Stimulated activated CD8-positive, alpha-beta memory T cell treated with anti-CD3 and anti-CD28 coated beads, Interleukin-4, amount 100 ng/mL, for 1 hour (primary cell): ENCODE data around the gene ERAL1.
"Not testable (repeated sequence)": the region's sequence is repeated elsewhere in the genome, so short reads cannot be mapped to it uniquely, and the experiment has no call there.

ENCODE experiments used
- DNase-seq, 2 donors: peaks; one replicate each; pipeline ENCODE4 v3.0.0-alpha.2; 2020; ENCODE audit warnings: low read depth in 2 of 2, low spot score in 1 of 2

Gene ERAL1

DNA sequence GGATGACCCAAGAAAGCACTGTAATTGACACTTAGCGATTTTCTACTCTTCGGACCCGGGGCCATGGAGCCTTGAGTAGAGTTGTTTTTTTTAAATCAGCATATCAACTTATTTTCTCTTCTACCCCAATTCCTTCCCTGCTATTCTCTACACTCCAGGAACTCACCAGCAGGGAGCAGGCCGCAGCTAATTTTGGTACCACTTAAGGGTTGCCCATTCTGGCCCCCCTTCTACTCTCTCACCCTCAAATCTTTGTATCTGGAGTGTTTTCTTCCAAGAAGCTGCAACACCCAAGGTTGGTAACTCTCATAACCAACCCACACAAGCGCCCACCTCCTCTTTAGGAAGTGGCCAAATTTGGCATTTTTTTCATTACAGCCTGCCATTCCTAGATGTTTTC is 5.5 kb upstream of the ERAL1 start:
- DNase-seq = no peak

DNA sequence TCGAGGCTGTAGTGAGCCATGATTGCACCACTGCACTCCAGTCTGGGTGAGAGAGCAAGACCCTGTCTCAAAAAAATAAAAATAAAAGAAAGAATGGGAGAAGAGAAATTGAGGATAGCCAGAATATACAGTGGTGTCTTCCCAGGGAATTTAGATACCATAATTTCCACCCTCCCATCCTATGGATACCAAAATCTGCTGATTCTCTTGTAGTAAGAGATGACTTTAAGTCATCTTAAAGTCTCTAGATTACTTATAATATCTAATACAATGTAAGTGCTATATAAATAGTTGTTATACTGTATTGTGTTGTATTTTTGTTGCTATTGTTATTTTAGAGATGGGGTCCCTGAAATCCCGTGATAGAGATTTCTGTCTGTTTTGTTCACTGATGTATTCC is 1.5 kb upstream of the ERAL1 start:
- DNase-seq = no peak

GRCh38 chr17:28855336-28855679 is 492 bp downstream of the ERAL1 start:
- DNase-seq = no peak

- no peak for DNase-seq
Observed at GRCh38 chr17:28856028-28856574, 1.3 kb downstream of the ERAL1 start.

GRCh38 chr17:28857905-28858800 is 3.3 kb downstream of the ERAL1 start:
- DNase-seq = no peak

DNA sequence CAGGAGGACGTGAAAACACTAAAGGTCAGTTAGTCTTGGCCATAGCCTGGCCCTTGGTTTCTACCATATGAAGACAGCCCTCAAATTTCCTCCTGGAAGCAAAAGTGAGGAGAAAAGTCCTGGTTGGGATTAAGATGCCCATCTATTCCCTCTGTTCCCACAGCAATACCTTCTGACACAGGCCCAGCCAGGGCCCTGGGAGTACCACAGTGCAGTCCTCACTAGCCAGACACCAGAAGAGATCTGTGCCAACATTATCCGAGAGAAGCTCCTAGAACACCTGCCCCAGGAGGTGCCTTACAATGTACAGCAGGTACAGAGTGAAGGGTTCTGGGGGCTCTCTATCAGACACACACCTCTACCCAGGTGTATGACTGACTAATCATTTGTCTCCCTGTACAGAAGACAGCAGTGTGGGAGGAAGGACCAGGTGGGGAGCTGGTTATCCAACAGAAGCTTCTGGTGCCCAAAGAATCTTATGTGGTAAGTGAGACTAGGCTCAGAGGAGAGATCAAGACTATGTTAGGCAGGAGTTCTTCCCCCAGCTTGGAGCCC is 4.1 kb downstream of the ERAL1 start:
- no peak for DNase-seq

GRCh38 chr17:28860363-28860808 is 5.6 kb downstream of the ERAL1 start:
- no peak for DNase-seq

DNA sequence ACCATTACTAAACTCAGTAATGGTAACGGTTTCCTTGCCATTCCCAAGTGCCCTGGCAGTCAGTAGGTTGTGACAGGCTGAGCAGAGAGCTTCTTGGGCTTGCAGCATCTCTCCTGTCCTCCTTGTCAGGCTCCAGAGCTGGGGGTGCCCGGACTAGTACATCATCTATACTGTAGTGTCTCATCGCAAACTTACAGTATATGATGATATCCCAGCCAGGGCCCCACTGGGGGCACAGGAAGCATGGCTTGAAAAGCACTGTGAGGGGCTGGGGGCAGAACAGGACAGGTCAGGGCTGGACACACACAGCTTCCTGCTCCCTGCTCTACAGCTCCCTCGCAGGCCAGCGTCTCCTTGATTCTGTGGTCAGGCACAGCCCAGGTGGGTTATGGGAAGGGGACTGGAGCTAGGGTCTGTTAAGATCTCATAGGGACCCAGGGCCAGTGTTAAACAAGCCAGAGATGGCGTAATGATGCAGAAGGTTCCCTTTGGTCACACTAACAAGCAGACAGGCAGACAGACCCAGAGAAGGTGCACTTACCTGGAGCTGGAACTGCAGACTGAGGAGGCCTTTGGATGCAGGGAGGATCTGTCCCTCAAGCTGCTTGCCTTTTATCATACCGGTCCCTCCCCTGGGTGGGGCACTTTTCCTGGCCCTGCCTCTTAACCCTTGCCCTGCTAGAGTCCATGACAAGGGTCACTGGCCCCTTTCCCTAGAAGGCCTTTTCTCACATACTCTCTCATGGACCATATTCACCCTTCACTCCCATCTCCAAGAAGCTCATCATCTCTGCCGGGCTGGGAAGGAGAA is 6.8 kb downstream of the ERAL1 start:
- no peak for DNase-seq

DNA sequence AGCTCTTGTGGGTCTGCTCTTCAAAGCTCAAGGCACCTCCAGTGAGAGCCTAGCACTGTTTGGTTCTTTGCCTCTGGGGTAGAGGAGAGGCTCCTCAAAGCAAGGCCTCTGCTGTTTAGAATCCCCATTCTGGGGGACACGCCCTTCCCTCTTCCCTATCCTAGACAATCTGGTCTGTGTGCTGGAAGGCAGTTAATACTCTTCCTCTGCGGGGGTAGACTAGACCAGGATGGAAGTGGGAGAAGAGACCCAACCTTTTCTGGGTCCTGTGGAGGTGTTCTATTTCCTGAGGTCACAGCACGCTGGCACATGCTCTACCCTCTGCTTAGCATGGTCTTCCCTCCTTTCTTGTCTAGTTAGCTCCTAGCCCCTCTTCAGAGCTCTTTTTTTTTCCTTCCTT is 7.7 kb downstream of the ERAL1 start:
- DNase-seq = no peak

DNA sequence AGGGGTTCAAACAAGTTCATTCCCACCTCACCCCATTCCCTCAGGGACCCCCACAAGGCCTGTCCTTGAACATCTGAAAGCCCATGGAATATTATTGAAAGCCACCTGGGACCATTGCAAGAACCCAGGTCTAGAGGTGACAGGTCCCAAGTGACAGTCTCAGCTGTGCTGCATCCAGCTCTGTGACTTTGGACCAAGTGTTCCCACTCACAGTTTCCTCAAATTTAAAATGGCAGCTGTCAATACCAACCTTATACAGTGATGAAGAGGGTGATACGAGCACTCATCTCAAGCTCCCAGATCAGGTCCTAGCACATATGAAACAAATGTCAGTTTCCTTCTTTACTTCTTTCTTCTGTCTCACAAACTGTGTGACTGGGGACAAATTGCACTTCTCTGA is 9.1 kb downstream of the ERAL1 start:
- DNase-seq = no peak

DNA sequence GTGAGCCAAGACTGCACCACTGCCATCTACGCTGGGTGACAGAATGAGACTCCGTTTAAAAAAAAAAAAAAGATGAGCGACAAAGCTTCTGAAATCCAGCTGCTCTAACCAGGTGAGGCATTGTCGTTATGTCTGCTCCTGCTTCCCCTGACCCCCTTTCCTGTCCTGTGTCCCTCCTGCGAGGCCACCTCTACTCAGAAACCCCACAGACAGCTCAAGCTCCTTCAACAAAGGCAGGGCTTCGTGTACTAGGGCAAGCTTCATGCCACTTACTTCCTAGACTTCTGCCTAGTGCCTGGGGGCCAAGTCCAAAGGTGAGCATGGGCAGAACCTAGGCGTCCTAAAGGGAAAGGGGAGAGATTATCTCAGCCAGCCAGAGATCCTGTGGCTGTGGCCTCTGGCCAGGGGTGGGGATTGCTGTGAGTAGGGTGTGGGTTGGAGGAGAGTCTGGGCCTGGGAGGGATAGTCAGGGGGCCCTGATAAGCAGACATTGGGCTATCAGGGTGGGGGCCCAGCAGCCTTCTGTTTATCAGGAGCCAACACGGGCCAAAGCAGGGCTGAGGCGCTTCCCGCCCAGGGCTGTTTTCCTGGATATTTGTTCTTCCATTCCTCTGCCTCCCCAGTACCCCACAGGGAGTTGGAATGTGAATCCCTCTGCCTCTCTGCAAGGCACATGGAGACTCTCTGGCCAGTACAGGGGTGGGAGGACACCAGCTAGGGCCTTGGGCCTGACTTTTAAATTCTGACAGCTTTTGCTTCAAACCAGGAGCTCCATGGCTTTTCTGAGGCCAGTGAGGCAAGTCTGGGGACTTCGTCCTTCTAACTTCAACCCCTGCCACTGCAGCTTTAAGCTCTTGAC is 10.4 kb downstream of the ERAL1 start:
- DNase-seq = no peak

GRCh38 chr17:28865946-28866752 is 11.3 kb downstream of the ERAL1 start:
- DNase-seq = no peak

- no peak for DNase-seq
Observed at GRCh38 chr17:28867276-28867675, 12.5 kb downstream of the ERAL1 start.

DNA sequence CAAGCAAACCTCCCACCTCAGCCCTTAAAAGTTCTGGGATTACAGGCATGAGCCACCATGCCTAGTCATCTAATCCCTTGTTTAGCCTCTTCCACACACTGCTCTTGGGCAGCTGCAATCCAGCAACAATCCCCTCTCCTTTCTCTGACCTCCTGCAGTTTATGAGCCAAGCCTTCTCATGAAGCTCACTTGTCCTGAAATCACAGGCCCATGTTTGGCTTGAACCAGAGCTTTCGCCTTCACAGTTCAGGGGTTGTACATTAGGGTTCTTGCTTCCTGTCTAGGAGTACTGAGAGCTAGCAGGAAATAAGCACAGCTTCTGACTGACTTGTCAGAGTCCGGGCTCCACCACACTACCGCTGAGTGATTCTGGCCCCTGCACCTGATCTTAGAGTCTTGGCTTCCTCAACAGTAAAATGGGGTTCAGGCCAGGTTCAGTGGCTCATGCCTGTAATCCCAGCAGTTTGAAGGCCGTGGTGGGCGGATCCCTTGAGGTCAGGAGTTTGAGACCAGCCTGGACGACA is 16.3 kb downstream of the ERAL1 start:
- no peak for DNase-seq

DNA sequence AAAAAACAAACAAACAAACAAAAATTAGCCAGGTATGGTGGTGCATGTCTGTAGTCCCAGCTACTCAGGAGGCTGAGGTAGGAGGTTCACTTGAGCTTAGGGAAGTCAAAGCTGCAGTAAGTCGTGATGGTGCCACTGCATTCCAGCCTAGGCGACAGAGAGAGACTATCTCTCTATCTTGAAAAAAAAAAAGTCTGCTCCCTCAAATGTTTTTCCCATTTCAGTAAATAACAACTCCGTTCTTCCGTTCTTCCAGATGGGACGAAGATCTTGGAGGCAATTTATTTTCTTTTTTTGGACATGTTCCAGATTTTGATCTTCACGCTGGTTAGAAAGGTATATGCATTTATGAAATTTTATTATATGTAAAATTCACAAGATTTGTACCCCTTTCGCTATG is 19.0 kb downstream of the ERAL1 start:
- no peak for DNase-seq

GRCh38 chr17:28874750-28875149 is 19.9 kb downstream of the ERAL1 start:
- no peak for DNase-seq

DNA sequence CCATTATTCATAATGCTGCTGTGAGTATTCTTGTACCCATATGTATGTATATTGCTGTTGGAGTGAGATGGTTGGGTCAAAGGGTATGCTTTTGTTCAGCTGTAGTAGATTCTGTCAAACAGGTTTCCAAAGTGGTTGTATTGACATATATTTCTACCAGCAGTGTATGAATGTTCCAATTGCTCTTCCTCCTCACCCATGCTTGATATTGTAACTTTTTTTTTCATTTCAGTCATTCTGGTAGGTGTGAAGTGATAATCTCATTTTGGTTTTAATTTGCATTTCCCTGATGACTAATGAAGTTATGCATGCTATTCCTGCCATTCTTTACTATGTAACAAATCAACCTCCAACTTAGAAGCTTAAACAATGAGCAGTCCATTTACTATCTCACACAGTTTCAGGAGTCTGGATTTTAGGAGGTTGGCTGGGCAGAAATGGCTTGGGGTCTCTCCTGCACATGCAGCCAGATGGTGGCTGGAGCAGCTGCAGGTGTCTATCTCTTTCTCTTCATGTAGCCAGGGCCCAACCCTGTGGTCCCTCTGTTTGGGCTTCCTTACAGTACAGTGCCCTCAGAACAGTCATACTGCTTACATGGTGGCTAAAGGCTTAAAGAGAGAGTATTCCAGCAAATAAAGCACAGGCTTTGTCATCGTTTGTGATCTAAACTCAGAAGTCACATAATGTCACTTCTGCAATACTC is 21.2 kb downstream of the ERAL1 start:
- DNase-seq = no peak

- DNase-seq = not testable (repeated sequence)
Observed at GRCh38 chr17:28877150-28877711, 22.4 kb downstream of the ERAL1 start.
